ENCODE measurements around the gene MAGEF1. TPM values are rescaled to one million over a fixed set of nuclear protein-coding genes. Genes with fewer than 3 reads are reported as not detected.
A peak's percentile ranks its signal among the peaks of the same experiment; 100 is the strongest.

The MAGEF1 gene
- total RNA-seq, 1 experiment from 2014 or later: 31.9 TPM

DNA sequence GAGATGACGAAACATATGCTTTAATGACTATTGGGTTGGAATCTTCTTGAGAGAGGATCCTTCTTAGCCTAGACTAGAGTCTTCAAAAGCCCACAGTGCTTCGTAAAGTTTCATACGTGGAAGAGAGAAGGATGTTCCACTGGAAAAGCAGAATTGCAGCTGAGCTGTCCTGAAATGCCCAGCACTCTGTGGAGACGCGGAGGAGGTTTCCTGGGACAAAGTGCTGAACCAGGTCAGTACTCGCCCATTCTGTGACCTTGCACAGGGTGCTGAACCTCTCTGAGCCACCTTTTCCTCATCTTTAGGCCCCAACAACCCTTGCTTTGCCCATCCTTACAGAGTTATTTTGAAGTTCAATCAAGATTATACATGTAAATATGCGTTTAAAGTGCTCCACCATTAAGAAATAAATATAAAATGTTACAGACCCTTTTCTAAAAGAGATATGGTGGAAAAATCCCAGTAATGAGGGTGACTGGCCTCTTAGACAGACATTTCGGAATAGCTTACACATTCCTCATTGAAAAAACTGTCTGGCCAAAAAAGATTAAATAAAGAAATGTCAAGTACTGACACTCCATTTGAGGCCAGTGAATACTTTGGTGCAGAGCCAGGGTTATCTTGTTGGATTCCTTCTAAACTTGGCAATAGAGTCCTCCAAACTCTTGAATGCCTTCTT lies 4.2 kb upstream of the MAGEF1 start:
- Mint-ChIP-seq H3K36me3 (ENCODE audit: insufficient read depth in 1 of 3, low read depth in 3 of 3) (peaks cover 0 to 3% (median 2%) of the 10 kb centered on the region in 3 experiments; a peak in 2 of 7 replicates), H3K27ac (peak overlapping the region in 1 of 3 experiments; percentile 81; a peak in 1 of 7 replicates), H3K9me3 (no peaks in the 10 kb centered on the region), H3K4me3 (no peak overlapping the region), H3K27me3 (ENCODE audit: low read depth) (no peaks in the 10 kb centered on the region; the same call in 1 of the 2 replicates), H3K4me1 (peaks cover 32 to 42% of the 10 kb centered on the region in 2 experiments)
- DNase-seq: no peak
- Histone ChIP-seq H3K4ac (ENCODE audit: low read depth, low read length) (no peak overlapping the region), H2BK120ac (ENCODE audit: low read depth, low read length, poor library complexity, severe bottlenecking) (no peak overlapping the region), H3K4me1 (ENCODE audit: insufficient read depth, low read length) (peaks cover 6% of the 10 kb centered on the region; the same call in 1 of the 2 replicates), H4K5ac (ENCODE audit: insufficient read length, low read depth, low read length) (no peak overlapping the region), H3K56ac (ENCODE audit: insufficient read length, low read depth, low read length) (no peak overlapping the region), H2BK5ac (ENCODE audit: insufficient read length, low read length) (no peak overlapping the region), H3K9me3 (ENCODE audit: control insufficient read depth, low read depth, low read length) (no peaks in the 10 kb centered on the region), H3K79me2 (ENCODE audit: insufficient read depth, low read length) (peaks cover under 1% of the 10 kb centered on the region), H3T11ph (ENCODE audit: low read length) (no peak overlapping the region), H3K18ac (ENCODE audit: insufficient read length, low read depth, low read length) (no peak overlapping the region), H2BK12ac (ENCODE audit: insufficient read length, low read depth, low read length) (no peak overlapping the region), H2AK5ac (ENCODE audit: insufficient read length, low read length) (no peak overlapping the region), H4K20me1 (ENCODE audit: control insufficient read depth, insufficient read depth, insufficient read length) (no peaks in the 10 kb centered on the region), H4K8ac (replicated peaks; ENCODE audit: insufficient read length, low read depth, low read length) (no peak overlapping the region), H3K23me2 (ENCODE audit: insufficient read length, low read depth, low read length, poor library complexity, severe bottlenecking) (peaks cover 8% of the 10 kb centered on the region), H3K14ac (ENCODE audit: insufficient read depth, low read length) (no peak overlapping the region), H2BK20ac (ENCODE audit: low read depth, low read length, poor library complexity, severe bottlenecking) (no peak overlapping the region), H3K27ac (ENCODE audit: insufficient read length, low read depth, low read length) (no peak overlapping the region), H3K4me2 (ENCODE audit: insufficient read depth, insufficient read length, low read length) (no peak overlapping the region), H2AFZ (ENCODE audit: low read length) (no peak overlapping the region), H3K79me1 (ENCODE audit: insufficient read depth, low read depth, low read length, poor library complexity, severe bottlenecking) (no peaks in the 10 kb centered on the region), H3K23ac (ENCODE audit: insufficient read length, low read depth, low read length) (no peak overlapping the region), H2BK15ac (ENCODE audit: low read depth, low read length) (no peak overlapping the region), H4K91ac (ENCODE audit: insufficient read length, low read depth, low read length) (no peak overlapping the region), H3K9ac (ENCODE audit: extremely low read depth, insufficient read length, low read length) (no peak overlapping the region), H3K27me3 (ENCODE audit: insufficient read depth, low read length) (no peaks in the 10 kb centered on the region)
- TF ChIP-seq, protein P1, sequence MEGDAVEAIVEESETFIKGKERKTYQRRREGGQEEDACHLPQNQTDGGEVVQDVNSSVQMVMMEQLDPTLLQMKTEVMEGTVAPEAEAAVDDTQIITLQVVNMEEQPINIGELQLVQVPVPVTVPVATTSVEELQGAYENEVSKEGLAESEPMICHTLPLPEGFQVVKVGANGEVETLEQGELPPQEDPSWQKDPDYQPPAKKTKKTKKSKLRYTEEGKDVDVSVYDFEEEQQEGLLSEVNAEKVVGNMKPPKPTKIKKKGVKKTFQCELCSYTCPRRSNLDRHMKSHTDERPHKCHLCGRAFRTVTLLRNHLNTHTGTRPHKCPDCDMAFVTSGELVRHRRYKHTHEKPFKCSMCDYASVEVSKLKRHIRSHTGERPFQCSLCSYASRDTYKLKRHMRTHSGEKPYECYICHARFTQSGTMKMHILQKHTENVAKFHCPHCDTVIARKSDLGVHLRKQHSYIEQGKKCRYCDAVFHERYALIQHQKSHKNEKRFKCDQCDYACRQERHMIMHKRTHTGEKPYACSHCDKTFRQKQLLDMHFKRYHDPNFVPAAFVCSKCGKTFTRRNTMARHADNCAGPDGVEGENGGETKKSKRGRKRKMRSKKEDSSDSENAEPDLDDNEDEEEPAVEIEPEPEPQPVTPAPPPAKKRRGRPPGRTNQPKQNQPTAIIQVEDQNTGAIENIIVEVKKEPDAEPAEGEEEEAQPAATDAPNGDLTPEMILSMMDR (conservative IDR thresholded peaks at IDR 0.05): no peak
- no CpG with 5 or more reads among the region's 8 CpGs for WGBS (ENCODE audit: extremely low coverage, insufficient read length, low lambda C conversion rate)
